H9 (cell line): Measurements from ENCODE around the gene MLC1. TPM values are rescaled to one million over a fixed set of nuclear protein-coding genes. Genes with fewer than 3 reads are reported as not detected.

Experiments used
- DNase-seq: peaks from one replicate; pipeline ENCODE4 v3.0.0-alpha.2; 2017
- H2AFZ ChIP-seq: one replicate; pipeline ENCODE4 v1.6.1; 2013; ENCODE audit warnings: mild to moderate bottlenecking, low read length, control low read depth, moderate library complexity
- H2AK5ac ChIP-seq: 2 replicates; pipeline ENCODE4 v1.6.1; 2013; ENCODE audit warnings: low read length, control low read depth, mixed read lengths; ENCODE audit not compliant: insufficient read length
- H2BK120ac ChIP-seq: one replicate; pipeline ENCODE4 v1.6.1; 2013; ENCODE audit warnings: low read depth, mild to moderate bottlenecking, low read length, control low read depth, inconsistent platforms; ENCODE audit not compliant: poor library complexity, severe bottlenecking
- H2BK12ac ChIP-seq: 2 replicates; pipeline ENCODE4 v1.6.1; 2013; ENCODE audit warnings: low read length, control low read depth, mixed read lengths, low read depth; ENCODE audit not compliant: insufficient read length
- H2BK15ac ChIP-seq: 2 replicates; pipeline ENCODE4 v1.6.1; 2013; ENCODE audit warnings: low read depth, low read length, control low read depth
- H2BK20ac ChIP-seq: one replicate; pipeline ENCODE4 v1.6.1; 2013; ENCODE audit warnings: low read depth, mild to moderate bottlenecking, low read length, control low read depth, inconsistent platforms; ENCODE audit not compliant: poor library complexity, severe bottlenecking
- H2BK5ac ChIP-seq: 2 replicates; pipeline ENCODE4 v1.6.1; 2013; ENCODE audit warnings: low read length, control low read depth, mixed read lengths; ENCODE audit not compliant: insufficient read length
- H3K14ac ChIP-seq: 2 replicates; pipeline ENCODE4 v1.6.1; 2013; ENCODE audit warnings: low read length, control low read depth; ENCODE audit not compliant: insufficient read depth
- H3K18ac ChIP-seq: 2 replicates; pipeline ENCODE4 v1.6.1; 2013; ENCODE audit warnings: low read depth, mild to moderate bottlenecking, mixed read lengths, low read length, control low read depth; ENCODE audit not compliant: insufficient read length
- H3K23ac ChIP-seq: 2 replicates; pipeline ENCODE4 v1.6.1; 2013; ENCODE audit warnings: low read length, control low read depth, mixed read lengths, low read depth; ENCODE audit not compliant: insufficient read length
- H3K23me2 ChIP-seq: 2 replicates; pipeline ENCODE4 v1.6.1; 2013; ENCODE audit warnings: low read depth, mild to moderate bottlenecking, mixed read lengths, low read length, control low read depth; ENCODE audit not compliant: insufficient read length, poor library complexity, severe bottlenecking
- H3K27ac ChIP-seq: 2 replicates; pipeline ENCODE4 v1.5.1; 2013; ENCODE audit warnings: low read length, control low read depth, mixed read lengths, low read depth; ENCODE audit not compliant: insufficient read length
- H3K27me3 ChIP-seq: 2 replicates; pipeline ENCODE4 v1.6.1; 2013; ENCODE audit warnings: low read length, control low read depth, inconsistent platforms; ENCODE audit not compliant: insufficient read depth
- H3K4ac ChIP-seq: 2 replicates; pipeline ENCODE4 v1.6.1; 2013; ENCODE audit warnings: low read depth, mild to moderate bottlenecking, control low read depth, inconsistent platforms, low read length, moderate library complexity
- H3K4me1 ChIP-seq: 2 replicates; pipeline ENCODE4 v1.6.1; 2013; ENCODE audit warnings: low read length, control low read depth, inconsistent platforms; ENCODE audit not compliant: insufficient read depth
- H3K4me2 ChIP-seq: 2 replicates; pipeline ENCODE4 v1.6.1; 2013; ENCODE audit warnings: low read length, control low read depth, mixed read lengths; ENCODE audit not compliant: insufficient read length, insufficient read depth
- H3K56ac ChIP-seq: 2 replicates; pipeline ENCODE4 v1.6.1; 2013; ENCODE audit warnings: low read depth, mild to moderate bottlenecking, mixed read lengths, low read length, control low read depth; ENCODE audit not compliant: insufficient read length
- H3K79me1 ChIP-seq: 2 replicates; pipeline ENCODE4 v1.6.1; 2013; ENCODE audit warnings: low read depth, mild to moderate bottlenecking, moderate library complexity, low read length, control low read depth, inconsistent platforms; ENCODE audit not compliant: insufficient read depth, poor library complexity, severe bottlenecking
- H3K79me2 ChIP-seq: 2 replicates; pipeline ENCODE4 v1.6.1; 2013; ENCODE audit warnings: low read length, control low read depth, inconsistent platforms; ENCODE audit not compliant: insufficient read depth
- H3K9ac ChIP-seq: 2 replicates; pipeline ENCODE4 v1.6.1; 2013; ENCODE audit warnings: low read length, control low read depth, mixed read lengths; ENCODE audit not compliant: insufficient read length; ENCODE audit errors: extremely low read depth
- H3K9me3 ChIP-seq: one replicate; pipeline ENCODE4 v1.6.1; 2013; ENCODE audit warnings: low read depth, low read length, inconsistent platforms; ENCODE audit not compliant: control insufficient read depth
- H3T11ph ChIP-seq: one replicate; pipeline ENCODE4 v1.6.1; 2013; ENCODE audit warnings: mild to moderate bottlenecking, low read length, control low read depth, inconsistent platforms
- H4K20me1 ChIP-seq: one replicate; pipeline ENCODE4 v1.6.1; 2013; ENCODE audit not compliant: control insufficient read depth, insufficient read length, insufficient read depth
- H4K5ac ChIP-seq: 2 replicates; pipeline ENCODE4 v1.6.1; 2013; ENCODE audit warnings: low read depth, mild to moderate bottlenecking, mixed read lengths, low read length, control low read depth; ENCODE audit not compliant: insufficient read length
- H4K8ac ChIP-seq: replicated peaks from 2 replicates; pipeline ENCODE4 v1.6.1; 2013; ENCODE audit warnings: low read length, control low read depth, mixed read lengths, low read depth; ENCODE audit not compliant: insufficient read length
- H4K91ac ChIP-seq: 2 replicates; pipeline ENCODE4 v1.6.1; 2013; ENCODE audit warnings: low read depth, mild to moderate bottlenecking, moderate library complexity, mixed read lengths, low read length, control low read depth; ENCODE audit not compliant: insufficient read length
- H3K27ac Mint-ChIP-seq, 3 experiments: 2 replicates in 2 of 3; 3 replicates in 1 of 3; pipeline ENCODE4 v1.8.0; 2020 to 2021; ENCODE audit warnings: mixed read lengths in 3 of 3, mild to moderate bottlenecking in 1 of 3, moderate library complexity in 1 of 3
- H3K27me3 Mint-ChIP-seq: 2 replicates; pipeline ENCODE4 v1.8.0; 2021; ENCODE audit warnings: low read depth, mild to moderate bottlenecking, moderate library complexity, mixed read lengths
- H3K36me3 Mint-ChIP-seq, 3 experiments: 2 replicates in 2 of 3; 3 replicates in 1 of 3; pipeline ENCODE4 v1.8.0; 2020 to 2021; ENCODE audit warnings: low read depth in 3 of 3, mixed read lengths in 3 of 3; ENCODE audit not compliant: insufficient read depth in 1 of 3
- H3K4me1 Mint-ChIP-seq, 2 experiments: 2 replicates each; pipeline ENCODE4 v1.8.0; 2020; ENCODE audit warnings: mixed read lengths in 2 of 2
- H3K4me3 Mint-ChIP-seq, 2 experiments: 2 replicates in 1 of 2; 3 replicates in 1 of 2; pipeline ENCODE4 v1.8.0; 2020 to 2021; ENCODE audit warnings: mild to moderate bottlenecking in 2 of 2, mixed read lengths in 2 of 2, moderate library complexity in 1 of 2
- H3K9me3 Mint-ChIP-seq, 2 experiments: 2 replicates in 1 of 2; 3 replicates in 1 of 2; pipeline ENCODE4 v1.8.0; 2020; ENCODE audit warnings: mild to moderate bottlenecking in 2 of 2, mixed read lengths in 2 of 2, moderate library complexity in 1 of 2
- WGBS: extraction: QIAGEN DNeasy Blood & Tissue Kit; methylation state at CpG from one replicate; pipeline ENCODE4 v1.1.7; 2013; ENCODE audit warnings: missing lambda C conversion rate, low lambda C conversion rate, mixed read lengths; ENCODE audit not compliant: insufficient read length; ENCODE audit errors: extremely low coverage; 5-methylcytosine and 5-hydroxymethylcytosine counted together
- total RNA-seq: library from RNA; stranded (reverse); gene quantifications from 2 replicates; pipeline ENCODE4 v1.2.1, GENCODE V29; 2021
- TF ChIP-seq, protein P1 (sequence below): fragments of 200-600 bp; sonication (generic); conservative IDR thresholded peaks from 3 replicates; pipeline ENCODE4 v1.8.0; 2021; ENCODE audit warnings: antibody characterized with exemption, mild to moderate bottlenecking

MLC1 gene
- total RNA-seq, 1 experiment from 2014 or later, result not detected

DNA sequence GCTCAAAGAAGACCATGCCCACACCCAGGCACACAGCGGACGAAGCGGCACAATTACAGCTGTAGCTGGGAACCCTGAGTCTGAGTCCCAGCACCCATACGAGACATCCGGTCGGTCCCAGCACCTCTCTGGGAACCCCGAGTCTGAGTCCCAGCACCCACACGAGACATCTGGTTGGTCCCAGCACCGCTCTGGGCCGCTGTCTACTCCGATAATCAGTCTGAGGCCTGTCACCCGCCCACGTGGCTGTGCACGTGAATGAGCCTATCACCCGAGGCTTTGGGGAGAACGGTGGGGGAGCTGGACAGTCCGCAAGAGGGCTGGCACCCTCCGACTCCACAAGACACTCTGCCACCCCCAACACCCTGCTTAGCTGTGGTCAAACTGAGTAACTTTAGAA is 33.3 kb downstream of the MLC1 start:
- DNase-seq, result no peak
- no CpG with 5 or more reads among the region's 18 CpGs for WGBS
- no peak overlapping the region for H4K8ac ChIP-seq
- H3K79me2 ChIP-seq, result no peaks in the 10 kb centered on the region
- H3K18ac ChIP-seq, result no peak overlapping the region
- Mint-ChIP-seq H3K4me1 (no peaks in the 10 kb centered on the region), H3K36me3 (no peaks in the 10 kb centered on the region; a peak in 1 of 7 replicates), H3K27ac (no peak overlapping the region), H3K4me3 (no peak overlapping the region), H3K27me3 (peaks cover 33% of the 10 kb centered on the region), H3K9me3 (peaks cover 5 to 9% of the 10 kb centered on the region in 2 experiments; a peak in 3 of 5 replicates)
- H3K27ac ChIP-seq, result no peak overlapping the region
- H4K91ac ChIP-seq, result no peak overlapping the region
- H3K23ac ChIP-seq, result no peak overlapping the region
- no peak overlapping the region for H3K4me2 ChIP-seq
- no peak overlapping the region for H2BK120ac ChIP-seq
- no peak overlapping the region for H2BK15ac ChIP-seq
- H3K9me3 ChIP-seq, result no peaks in the 10 kb centered on the region
- H3K27me3 ChIP-seq, result no peaks in the 10 kb centered on the region
- no peak overlapping the region for H3K56ac ChIP-seq
- H3K9ac ChIP-seq, result no peak overlapping the region
- H4K5ac ChIP-seq, result no peak overlapping the region
- no peak overlapping the region for H2AK5ac ChIP-seq
- no peak overlapping the region for H3K4ac ChIP-seq
- no peaks in the 10 kb centered on the region for H3K23me2 ChIP-seq
- no peaks in the 10 kb centered on the region for H4K20me1 ChIP-seq
- no peaks in the 10 kb centered on the region for H3K4me1 ChIP-seq
- H3T11ph ChIP-seq, result no peak overlapping the region
- H2AFZ ChIP-seq, result no peak overlapping the region
- H3K14ac ChIP-seq, result no peak overlapping the region
- H2BK5ac ChIP-seq, result no peak overlapping the region
- TF ChIP-seq, protein P1, sequence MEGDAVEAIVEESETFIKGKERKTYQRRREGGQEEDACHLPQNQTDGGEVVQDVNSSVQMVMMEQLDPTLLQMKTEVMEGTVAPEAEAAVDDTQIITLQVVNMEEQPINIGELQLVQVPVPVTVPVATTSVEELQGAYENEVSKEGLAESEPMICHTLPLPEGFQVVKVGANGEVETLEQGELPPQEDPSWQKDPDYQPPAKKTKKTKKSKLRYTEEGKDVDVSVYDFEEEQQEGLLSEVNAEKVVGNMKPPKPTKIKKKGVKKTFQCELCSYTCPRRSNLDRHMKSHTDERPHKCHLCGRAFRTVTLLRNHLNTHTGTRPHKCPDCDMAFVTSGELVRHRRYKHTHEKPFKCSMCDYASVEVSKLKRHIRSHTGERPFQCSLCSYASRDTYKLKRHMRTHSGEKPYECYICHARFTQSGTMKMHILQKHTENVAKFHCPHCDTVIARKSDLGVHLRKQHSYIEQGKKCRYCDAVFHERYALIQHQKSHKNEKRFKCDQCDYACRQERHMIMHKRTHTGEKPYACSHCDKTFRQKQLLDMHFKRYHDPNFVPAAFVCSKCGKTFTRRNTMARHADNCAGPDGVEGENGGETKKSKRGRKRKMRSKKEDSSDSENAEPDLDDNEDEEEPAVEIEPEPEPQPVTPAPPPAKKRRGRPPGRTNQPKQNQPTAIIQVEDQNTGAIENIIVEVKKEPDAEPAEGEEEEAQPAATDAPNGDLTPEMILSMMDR, result no peak
- H3K79me1 ChIP-seq, result no peaks in the 10 kb centered on the region
- H2BK12ac ChIP-seq, result no peak overlapping the region
- H2BK20ac ChIP-seq, result no peak overlapping the region
